ENCODE results near the gene ZC3H12D.
"Not testable (repeated sequence)": the region's sequence is repeated elsewhere in the genome, so short reads cannot be mapped to it uniquely, and the experiment has no call there.

ZC3H12D gene

DNA sequence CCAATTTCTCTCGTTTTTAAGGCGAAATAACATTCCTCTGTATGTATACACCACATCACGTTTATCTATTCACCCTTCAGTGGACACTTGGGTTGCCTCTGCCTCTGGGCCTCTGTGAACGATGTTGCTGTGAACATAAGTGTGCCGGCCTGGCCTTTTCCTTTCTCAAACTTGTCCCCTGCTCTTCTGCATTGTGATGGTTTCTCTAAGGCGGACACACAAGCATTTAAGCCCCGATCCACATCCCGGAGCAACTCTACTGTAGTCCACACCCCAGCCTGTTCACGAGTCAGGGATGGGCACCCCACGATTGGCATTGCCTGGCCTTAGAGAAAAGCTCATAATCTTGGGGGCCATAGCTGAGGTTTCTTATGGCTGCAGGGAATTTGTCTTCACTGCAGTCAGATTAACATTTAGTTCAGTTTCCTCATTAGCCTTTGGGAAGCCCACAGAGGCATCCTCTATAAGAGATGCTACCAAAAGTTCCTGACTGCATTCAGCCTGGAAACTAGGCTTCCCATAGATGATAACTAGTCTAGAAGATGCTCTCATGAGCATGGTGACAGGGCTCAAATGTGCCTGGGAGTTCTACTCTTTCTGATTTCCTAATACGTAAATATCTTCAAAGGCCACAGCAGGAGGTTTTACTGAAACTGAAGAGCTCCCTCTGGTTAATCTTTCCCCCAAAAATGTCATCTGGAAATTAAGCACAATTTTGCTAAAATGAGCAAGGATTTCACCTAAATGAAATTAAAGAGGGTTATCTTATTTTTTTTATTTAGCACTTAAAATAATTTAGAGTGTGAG lies 762 bp downstream of the ZC3H12D start:
- peak; percentile 67 for DNase-seq (ENCODE audit: low spot score)

DNA sequence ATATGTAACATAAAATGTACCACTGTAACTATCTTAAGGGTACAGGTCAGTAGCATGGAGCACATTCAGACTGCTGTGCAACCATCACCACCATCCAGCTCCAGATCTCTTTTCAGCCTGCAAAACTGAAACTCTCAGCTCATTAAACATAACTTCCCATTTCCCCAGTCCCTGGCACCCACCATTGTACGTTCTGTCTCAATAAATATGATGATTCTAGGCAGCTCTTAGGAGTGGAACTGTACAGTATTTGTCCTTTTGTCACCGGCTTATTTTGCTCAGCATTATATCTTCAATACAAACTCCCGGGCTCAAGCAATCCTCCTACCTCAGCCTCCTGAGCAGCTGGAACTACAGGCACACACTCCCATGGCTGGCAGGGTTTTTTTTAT lies 1.5 kb downstream of the ZC3H12D start:
- DNase-seq (ENCODE audit: low spot score): peak; percentile 81

DNA sequence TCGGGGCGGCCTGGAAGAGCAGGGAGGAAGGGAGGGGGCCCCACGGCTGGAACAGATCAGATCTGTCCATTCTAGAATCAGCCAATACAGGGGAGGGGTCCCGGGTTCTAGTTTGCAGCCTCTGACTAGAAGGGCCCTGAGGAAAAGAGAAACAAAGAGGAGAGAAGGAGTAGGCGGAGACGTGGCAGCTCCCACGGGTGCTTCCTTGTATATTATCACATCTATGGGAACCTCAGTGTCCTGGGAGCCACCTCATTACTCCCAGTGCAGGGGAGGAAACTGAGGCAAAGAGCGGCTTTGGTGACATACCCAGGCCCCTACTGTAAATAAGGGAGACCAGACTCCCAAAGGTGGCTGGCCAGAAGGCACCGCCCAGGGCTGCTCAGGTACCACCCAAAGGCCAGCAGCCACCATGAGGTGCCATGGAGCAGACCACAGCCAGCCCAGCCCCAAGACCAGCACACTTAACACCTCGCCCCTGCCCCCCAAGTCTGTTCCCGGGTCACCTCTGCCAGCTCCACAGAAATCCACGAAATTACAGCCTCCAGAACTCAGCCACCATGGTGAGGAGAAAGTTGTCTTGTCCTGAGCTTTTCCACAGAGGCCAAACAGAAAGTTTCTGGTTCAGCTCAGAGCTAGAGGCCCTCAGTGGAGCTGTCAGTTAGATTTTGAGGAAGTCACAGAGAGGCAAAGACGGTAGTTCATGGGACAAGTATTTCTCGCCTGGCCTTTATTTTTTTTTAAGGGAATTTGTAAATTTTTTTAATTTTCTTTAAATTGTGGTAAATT lies 2.1 kb downstream of the ZC3H12D start:
- peak; percentile 84 for DNase-seq (ENCODE audit: low spot score)

DNA sequence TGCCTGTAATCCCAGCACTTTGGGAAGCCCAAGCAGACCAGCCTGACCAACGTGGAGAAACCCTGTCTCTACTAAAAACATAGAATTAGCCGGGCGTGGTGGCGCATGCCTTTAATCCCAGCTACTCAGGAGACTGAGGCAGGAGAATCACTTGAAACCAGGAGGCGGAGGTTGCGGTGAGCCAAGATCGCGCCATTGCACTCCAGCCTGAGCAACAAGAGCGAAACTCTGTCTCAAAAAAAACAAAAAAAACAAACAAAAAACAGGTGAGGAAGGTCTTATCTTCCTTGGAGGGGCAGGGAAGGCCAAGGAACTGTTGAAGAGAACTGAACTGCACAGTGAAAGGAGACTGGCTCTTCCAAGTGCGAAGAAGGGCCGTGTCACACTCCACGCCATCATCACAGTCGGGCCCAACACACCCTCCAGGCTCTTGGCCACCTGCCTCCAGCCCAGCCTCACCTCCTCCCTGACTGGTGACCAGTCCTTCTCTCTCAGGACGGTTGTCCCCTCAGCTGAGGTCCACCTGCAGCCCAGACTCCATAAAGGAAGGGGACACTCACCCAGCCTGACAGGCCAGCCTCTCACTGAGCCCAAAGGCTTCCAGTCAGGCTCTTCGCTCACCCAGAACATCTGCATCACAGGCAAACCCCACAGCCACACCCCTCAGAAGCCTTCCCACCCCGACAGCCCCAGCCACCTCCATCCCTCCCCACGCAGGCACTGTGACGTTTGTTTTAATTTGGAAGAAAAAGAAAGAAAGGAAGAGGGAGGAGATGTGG lies 4.1 kb downstream of the ZC3H12D start:
- DNase-seq (ENCODE audit: low spot score): peak; percentile 66

DNA sequence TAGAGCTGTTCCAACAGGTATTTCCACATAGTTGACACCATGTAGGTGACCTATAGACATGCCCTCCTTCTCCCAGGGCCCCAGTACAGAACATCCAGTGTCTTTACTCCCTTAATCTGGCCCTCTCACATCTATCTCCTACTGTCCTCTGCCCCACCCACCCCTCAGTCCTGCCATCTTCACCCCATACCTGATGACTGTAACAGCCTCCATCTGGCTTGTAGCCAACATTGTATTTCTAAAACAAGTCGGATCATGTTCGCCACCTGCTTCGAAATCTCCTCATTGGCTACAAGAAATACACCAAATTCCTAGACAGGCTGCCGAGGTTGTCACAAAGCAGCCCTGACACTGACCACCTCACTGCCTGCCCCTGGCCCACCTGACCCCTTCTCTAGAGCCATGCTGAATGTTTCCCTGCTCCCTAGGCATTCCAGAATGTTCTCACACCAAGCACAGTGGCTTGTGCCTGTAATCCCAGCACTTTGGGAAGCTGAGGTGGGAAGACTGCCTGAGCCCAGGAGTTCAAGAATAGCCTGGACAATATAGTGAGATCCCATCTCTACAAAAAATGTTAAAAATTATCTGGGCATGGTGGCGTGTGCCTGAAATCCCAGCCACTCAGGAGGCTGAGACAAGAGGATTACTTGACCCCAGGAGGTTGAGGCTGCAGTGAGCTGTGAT lies 6.0 kb downstream of the ZC3H12D start:
- DNase-seq (ENCODE audit: low spot score): no peak

DNA sequence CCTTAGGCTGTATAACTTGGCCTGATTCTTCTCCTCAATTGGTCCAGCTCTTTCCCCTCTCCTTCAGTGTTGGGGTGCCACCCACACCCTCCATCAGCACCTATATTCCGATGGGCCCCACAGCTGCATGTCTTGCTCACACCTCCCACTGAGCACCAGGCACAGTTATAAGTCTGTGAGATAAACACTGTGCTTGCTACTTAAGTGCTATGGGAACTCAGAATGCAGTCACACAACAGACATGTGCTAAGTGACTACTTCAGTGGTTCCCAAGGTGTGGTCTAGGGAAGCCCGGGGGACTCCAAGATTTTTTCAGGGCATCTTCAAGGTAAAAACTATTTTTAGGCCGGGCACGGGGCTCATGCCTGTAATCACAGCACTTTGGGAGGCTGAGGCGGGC lies 7.3 kb downstream of the ZC3H12D start:
- DNase-seq (ENCODE audit: low spot score): no peak

DNA sequence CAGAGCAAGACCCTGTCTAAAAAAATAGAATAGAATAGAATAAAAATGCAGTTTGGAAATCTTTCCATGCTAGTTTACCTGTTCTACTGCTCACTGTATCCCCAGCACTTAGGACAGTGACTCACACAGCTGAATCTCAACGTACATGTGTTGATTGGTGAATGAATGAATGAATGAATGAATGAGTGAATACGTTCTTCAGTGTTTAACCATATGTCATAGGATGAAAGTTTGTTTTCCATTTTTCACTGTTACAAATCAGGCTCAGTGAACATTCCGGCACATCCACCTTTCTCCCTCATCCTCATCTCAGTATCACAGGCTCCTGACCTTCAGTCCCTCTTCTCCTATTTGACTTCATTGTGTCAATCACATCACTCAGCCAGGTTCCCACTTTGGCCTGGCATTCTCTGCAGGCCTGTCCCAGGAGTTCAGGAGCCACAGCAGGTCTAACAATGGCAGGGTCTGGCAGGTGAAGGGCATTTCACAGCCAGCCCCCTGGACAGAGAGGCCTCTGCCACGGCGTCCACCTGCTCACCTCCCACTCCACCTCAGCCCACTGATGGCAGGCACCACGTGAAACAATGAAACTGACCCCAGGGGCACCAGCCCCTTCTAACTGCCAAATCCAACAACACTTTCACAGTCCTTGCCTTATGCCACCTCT lies 7.9 kb downstream of the ZC3H12D start:
- DNase-seq (ENCODE audit: low spot score): no peak

DNA sequence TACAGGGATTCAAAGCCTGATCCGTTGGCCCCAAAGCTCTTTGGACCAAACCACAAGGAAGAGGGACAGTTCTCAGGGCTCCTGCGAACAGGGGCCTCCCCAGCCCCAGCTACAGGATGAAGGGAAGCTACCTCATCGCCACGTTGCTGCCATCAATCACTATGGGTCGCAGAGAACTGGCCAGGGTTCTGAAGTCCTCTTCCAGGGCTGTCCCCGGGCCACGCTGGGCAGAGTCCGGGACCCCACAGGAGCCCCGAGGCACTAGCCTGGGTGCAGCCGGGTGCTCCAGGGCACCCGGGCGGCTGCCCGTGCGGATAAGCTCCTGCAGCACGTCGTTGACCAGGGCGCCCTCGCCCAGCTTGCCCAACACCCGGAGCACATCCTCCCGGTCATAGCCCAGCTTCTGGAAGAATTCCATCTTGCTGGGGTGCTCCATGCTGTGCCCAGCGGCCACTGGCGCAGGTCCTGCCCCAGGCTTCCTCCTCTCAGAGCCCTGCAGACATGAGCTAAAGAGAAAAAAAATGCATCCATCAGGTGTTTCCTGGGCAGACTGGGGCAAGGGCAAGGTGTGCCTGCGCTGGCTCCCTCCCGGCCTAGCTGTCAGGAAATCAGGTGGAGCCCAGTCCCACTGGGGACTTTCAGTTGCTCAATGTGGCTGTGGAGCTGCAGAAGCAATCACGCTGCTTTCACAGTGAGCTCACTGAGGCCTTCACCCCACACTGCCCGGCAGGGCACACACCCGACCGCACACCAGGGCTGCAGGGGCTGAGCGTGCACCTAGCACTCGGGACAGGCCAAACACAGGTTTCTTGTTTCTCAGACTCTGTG lies 10.5 kb downstream of the ZC3H12D start:
- DNase-seq (ENCODE audit: low spot score): no peak

DNA sequence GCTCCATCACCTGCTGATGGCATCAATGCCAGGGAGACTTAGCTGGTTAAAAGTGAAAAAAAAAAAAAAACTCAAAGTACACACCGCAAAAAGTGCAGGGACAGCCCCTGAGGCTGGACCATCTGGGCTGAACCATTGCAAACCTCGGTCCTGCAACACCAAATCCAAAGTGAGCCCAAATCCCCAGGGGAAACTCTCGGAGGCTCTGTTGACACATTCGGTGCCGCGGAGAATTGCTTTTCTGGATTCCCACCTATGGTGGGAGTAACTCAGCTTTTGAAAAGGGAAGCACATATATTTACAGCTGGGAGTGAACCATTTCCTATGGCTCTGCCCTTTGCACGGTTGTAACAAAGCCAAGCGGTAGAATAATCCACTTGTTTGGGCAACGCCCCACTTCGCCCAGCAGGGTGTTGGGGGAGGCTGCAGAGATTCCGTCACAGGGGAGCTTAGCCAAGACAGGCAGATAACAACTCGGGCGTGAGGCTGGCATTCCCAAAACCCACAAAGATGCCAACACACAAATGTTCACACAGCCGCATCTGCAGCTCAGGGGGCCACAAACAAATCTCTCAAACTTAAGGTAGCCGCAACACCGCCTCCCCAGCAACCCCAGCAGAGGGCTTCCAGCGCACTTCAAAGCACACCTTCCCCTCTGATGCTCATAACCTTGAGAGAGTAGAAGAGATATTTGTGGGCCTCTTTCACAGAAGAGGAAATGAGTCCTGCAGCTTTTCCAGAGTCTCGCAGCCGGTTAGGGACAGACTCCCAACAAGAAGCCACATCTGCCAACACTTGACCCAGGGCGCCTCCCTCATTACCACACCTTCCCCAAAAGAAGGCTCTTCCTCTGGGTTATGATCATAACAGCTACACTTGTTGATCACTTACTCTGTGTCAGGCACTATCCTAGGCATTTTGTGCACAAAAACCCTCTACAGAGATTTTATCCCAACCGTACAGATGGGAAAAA lies 11.4 kb downstream of the ZC3H12D start:
- no peak for DNase-seq (ENCODE audit: low spot score)

DNA sequence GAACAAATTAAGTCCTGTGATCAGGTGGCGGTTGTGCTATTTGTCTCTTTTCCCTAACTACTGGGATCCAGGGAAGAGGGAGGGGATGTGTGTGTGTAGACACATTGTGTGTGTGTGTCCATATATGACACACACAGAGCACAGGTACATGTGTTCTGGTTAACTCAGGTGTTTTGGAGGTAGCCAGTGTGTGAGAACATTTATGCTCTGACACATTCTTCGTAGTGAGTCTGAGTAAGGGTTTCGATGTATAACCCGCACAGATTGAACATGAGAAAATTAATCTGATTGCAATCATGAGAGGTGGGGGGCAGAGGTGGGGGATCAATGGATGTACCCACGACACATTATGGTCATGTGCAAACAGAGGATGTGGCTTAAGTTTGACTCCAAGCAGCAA lies 12.6 kb downstream of the ZC3H12D start:
- no peak for DNase-seq (ENCODE audit: low spot score)

DNA sequence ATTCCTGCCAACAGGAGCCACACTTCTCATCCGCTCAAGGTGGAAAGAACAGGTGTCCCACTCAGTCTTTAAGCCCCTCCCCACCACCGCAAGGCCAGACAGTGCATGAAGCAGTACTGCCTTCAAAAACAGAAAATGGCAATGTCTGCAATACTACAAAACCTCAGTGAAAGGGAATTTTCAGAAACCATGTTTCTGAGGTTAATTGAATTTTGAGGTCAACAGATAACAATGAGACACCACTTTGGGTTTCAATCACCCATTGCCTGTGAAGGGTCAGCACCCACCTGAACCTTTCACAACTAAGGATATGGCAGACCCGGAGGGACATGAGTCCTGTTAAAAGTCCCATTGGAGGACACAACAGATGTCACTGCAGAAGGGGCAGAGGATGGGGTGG lies 13.0 kb downstream of the ZC3H12D start:
- no peak for DNase-seq (ENCODE audit: low spot score)

DNA sequence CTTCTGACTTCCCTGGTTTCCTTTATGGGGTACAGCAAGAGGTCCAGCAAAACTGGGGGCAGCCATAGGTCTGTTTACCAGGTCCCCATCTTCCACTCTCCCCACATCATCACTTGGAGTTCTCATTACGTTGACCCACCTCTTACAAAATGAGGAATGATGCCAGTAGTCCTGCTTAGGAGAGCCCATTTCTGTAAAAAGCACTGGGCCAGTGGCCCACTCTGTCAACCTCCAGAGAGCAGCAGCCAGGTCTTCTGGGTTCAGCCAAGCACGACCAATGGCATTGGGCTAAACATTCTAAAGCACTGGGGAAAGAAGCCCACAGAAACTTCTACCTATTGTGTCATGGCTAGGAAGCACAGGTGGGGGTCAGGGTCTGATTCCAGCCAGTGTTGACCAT lies 13.9 kb downstream of the ZC3H12D start:
- no peak for DNase-seq (ENCODE audit: low spot score)

DNA sequence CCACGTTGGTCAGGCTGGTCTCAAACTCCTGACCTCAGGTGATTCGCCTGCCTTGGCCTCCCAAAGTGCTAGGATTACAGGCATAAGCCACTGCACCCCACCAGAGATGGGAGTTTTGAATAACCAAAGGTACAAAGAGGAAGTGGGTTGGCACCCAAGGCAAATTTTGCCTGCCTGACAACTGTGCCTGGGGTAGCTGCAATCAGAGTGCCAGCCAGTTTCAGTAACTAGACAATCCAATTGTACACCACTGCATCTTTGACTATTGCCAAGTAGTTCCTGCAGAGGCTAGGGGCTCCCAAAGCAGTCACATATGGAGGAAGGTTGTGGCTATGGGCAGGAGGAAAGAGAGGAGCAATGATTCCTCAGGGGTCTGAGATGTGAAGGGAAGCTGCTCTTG lies 16.6 kb downstream of the ZC3H12D start:
- DNase-seq (ENCODE audit: low spot score): peak; percentile 74

DNA sequence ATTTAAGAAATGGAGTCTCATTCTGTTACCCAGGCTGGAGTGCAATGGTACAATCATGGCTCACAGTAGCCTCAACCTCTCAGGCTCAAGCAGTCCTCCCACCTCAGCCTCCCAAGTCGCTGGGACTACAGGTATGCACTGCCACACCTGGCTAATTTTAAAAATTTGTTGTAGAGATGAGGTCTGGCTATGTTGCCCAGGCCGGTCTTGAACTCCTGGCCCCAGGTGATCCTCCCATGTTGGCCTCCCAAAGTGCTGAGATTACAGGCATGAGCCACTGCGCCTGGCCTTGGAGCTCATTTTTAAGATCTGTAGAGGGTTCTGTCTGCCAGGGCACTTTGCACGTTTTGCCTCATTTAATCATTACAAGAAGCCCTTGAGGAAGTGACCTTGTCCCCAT lies 17.5 kb downstream of the ZC3H12D start:
- DNase-seq (ENCODE audit: low spot score): no peak

DNA sequence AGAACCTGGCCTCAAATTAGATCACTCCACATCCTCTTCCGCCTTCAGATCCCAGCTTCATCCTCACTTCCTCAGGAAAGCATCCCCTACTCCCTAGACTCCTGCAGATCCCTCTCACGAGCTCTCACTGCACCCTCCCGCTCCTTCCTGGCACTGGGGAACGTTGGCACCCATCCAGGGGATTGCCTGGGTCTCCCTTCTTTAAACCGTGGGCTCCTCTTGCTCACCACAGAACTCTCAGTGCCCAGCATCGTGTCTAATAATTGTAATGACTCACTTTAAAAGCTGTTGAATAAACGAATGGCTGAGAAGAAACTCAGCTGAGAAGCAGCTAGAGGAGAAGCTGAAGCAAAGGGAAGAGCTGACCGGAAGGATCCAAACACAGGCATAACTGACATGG lies 20.4 kb downstream of the ZC3H12D start:
- DNase-seq (ENCODE audit: low spot score): no peak

DNA sequence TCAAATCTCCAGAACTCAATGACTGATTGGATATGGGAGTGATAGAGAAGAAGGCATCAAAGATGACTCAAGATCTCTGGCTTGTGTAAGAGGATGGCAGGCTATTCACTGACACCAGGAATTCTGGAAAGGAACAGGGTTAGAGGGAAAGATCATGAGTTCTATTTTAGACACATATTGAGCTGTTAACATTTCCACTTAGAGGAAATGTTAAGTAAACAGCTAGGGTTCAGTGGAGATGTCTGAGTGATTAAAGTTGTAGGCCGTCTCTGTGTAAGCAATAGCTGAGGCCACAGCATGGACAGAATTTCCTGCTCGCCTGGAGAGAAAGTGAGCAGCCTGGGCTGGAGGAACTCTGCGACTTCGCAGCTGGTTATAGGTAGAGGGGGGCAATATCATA lies 21.0 kb downstream of the ZC3H12D start:
- DNase-seq (ENCODE audit: low spot score): no peak

DNA sequence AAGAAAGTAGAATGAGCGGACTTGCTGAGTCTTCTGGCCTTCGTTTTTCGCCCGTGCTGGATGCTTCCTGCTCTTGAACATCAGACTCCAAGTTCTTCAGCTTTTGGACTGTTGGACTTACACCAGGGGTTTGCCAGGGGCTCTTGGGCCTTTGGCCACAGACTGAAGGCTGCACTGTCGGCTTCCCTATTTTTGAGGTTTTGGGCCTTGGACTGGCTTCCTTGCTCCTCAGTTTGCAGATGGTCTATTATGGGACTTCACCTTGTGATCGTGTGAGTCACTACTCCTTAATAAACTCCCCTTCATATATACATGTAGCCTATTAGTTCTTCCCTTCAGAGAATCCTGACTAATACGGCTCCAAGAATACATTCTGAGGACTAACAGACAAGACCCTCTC lies 22.1 kb downstream of the ZC3H12D start:
- DNase-seq (ENCODE audit: low spot score): not testable (repeated sequence)

DNA sequence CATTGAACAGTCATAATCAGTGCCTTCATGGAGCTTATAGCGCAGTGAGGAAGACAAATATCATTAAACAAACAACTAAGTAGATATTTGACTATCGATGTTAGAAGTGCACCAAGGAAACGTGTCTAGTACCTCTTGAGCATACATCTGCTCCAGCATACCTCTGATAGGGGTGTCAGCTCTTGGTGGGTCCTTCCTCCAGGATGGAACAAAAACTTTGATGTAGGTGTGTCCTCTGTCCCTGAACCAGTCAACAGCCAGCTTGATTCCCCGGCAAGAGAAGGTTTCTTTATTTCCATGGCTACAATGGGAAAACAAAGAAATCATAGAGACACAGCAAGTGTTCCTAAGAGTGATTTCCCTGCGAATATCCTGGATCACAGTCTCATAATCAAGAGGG lies 23.1 kb downstream of the ZC3H12D start:
- no peak for DNase-seq (ENCODE audit: low spot score)

DNA sequence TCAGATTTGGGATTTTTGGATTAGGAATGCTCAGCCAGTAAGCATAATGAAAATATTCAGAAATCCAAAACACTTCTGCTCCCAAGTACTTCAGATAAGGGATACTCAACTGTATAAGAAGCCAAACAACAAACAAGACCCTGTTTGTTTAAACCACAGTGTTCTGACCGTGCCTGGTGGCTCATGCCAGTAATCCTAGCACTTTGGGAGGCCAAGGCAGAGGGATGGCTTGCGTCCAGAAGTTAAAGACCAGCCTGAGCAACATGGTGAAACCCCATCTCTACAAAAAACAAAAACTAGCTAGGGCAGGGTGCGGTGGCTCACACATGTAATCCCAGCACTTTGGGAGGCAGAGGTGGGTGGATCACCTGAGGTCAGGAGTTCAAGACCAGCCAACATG lies 24.6 kb downstream of the ZC3H12D start:
- not testable (repeated sequence) for DNase-seq (ENCODE audit: low spot score)

Measured in NAMALWA (cell line).